Endothelial cell of umbilical vein (primary cell): ENCODE results near the gene PPME1. TPM values are rescaled to one million over a fixed set of nuclear protein-coding genes. Genes with fewer than 3 reads are reported as not detected.

Experiments used
- BruUV-seq: library from RNA; stranded (reverse); fragments of 400-500 nt; replicated peaks from 2 replicates; lab custom pipeline; 2021; lab: Mats Ljungman, UMichigan
- CTCF ChIA-PET: fragments of 300-600, 350-600 bp; sonication (Branson Sonifier 250); formaldehyde crosslinking; loops from one replicate; lab custom pipeline; 2021; ENCODE audit warnings: antibody characterized with exemption, inconsistent platforms; lab: Charles Lee
- POLR2A ChIA-PET: fragments of 300-600, 350-600 bp; sonication (Branson Sonifier 250); formaldehyde crosslinking; loops from one replicate; lab custom pipeline; 2021; ENCODE audit warnings: antibody characterized with exemption, inconsistent platforms; lab: Charles Lee
- DNase-seq: peaks from one replicate; pipeline ENCODE4 v3.0.0-alpha.2; 2011; ENCODE audit warnings: low read depth, low spot score
- FAIRE-seq: peaks from 2 replicates; lab custom pipeline; 2011; peaks lifted over from hg19 to GRCh38; lab: Jason Lieb, UNC
- H2AFZ ChIP-seq: 2 replicates; pipeline ENCODE4 v1.6.0; 2012; ENCODE audit warnings: low read depth, low read length, control low read depth, inconsistent platforms
- H3K27ac ChIP-seq: 2 replicates; pipeline ENCODE4 v1.5.1; 2011; ENCODE audit warnings: low read depth, mild to moderate bottlenecking, control low read depth, low read length, moderate library complexity; ENCODE audit not compliant: insufficient read depth
- H3K27me3 ChIP-seq, 2 experiments: 2 replicates each; pipeline versions ENCODE4 v1.6.0 to v1.6.1; 2011; ENCODE audit warnings: low read length in 2 of 2, mixed read lengths in 1 of 2; ENCODE audit not compliant: control insufficient read depth in 2 of 2, insufficient read depth in 2 of 2
- H3K36me3 ChIP-seq, 2 experiments: 2 replicates in 1 of 2; 3 replicates in 1 of 2; pipeline ENCODE4 v1.5.1; 2011; ENCODE audit warnings: low read length in 2 of 2, mild to moderate bottlenecking in 1 of 2, moderate library complexity in 1 of 2; ENCODE audit not compliant: control insufficient read depth in 2 of 2, insufficient read depth in 2 of 2; ENCODE audit errors: extremely low read depth in 1 of 2
- H3K4me1 ChIP-seq: 3 replicates; pipeline ENCODE4 v1.5.1; 2011; ENCODE audit warnings: mild to moderate bottlenecking, low read length; ENCODE audit not compliant: control insufficient read depth, insufficient read depth; ENCODE audit errors: extremely low read depth
- H3K4me2 ChIP-seq: 2 replicates; pipeline ENCODE4 v1.6.1; 2011; ENCODE audit warnings: low read length, control low read depth, mixed read lengths; ENCODE audit not compliant: insufficient read depth
- H3K4me3 ChIP-seq, 3 experiments: fragments of 200-600 bp in 1 of 3; sonication (generic), shearing (Covaris generic) in 1 of 3; replicated peaks in 1 of 3; 2 replicates each; pipeline ENCODE4 v1.5.1; 2011 to 2016; ENCODE audit warnings: control low read depth in 3 of 3, low read length in 3 of 3, mild to moderate bottlenecking in 2 of 3, inconsistent platforms in 1 of 3, low read depth in 1 of 3, moderate library complexity in 1 of 3; ENCODE audit not compliant: insufficient read depth in 1 of 3
- H3K79me2 ChIP-seq: 2 replicates; pipeline ENCODE4 v1.6.0; 2012; ENCODE audit warnings: low read length, inconsistent platforms; ENCODE audit not compliant: control insufficient read depth, insufficient read depth
- H3K9ac ChIP-seq: replicated peaks from 2 replicates; pipeline ENCODE3; 2011; ENCODE audit warnings: low read length, control low read depth; ENCODE audit not compliant: insufficient read depth; ENCODE audit errors: extremely low read depth
- H3K9me1 ChIP-seq: replicated peaks from 3 replicates; pipeline ENCODE4 v1.6.0; 2011; ENCODE audit warnings: mild to moderate bottlenecking, low read length; ENCODE audit not compliant: control insufficient read depth, insufficient read depth; ENCODE audit errors: extremely low read depth
- H3K9me3 ChIP-seq: replicated peaks from 2 replicates; pipeline ENCODE4 v1.5.1; 2012; ENCODE audit warnings: low read length, inconsistent platforms; ENCODE audit not compliant: control insufficient read depth, insufficient read depth
- H4K20me1 ChIP-seq: replicated peaks from 2 replicates; pipeline ENCODE3; 2011; ENCODE audit warnings: mild to moderate bottlenecking, low read length; ENCODE audit not compliant: control insufficient read depth, insufficient read depth; ENCODE audit errors: extremely low read depth
- CTCF ChIP-seq, 2 donors: IDR thresholded peaks; 1 replicate in 1 of 2; 2 replicates in 1 of 2; pipeline ENCODE4 v1.5.1; 2011; ENCODE audit warnings: low read length in 2 of 2, mild to moderate bottlenecking in 2 of 2, moderate library complexity in 2 of 2, control low read depth in 1 of 2, inconsistent platforms in 1 of 2, low read depth in 1 of 2; ENCODE audit not compliant: insufficient read depth in 1 of 2; ENCODE audit errors: extremely low read depth in 1 of 2
- EZH2 ChIP-seq: IDR thresholded peaks from 2 replicates; pipeline ENCODE4 v1.6.1; 2012; ENCODE audit warnings: borderline replicate concordance, low read depth, mild to moderate bottlenecking, moderate library complexity, low read length, inconsistent platforms; ENCODE audit not compliant: severe bottlenecking
- FOS ChIP-seq: IDR thresholded peaks from 2 replicates; pipeline ENCODE4 v1.6.1; 2011; ENCODE audit warnings: mild to moderate bottlenecking, low read length, moderate library complexity, borderline replicate concordance; ENCODE audit not compliant: insufficient read depth
- GATA2 ChIP-seq: IDR thresholded peaks from 2 replicates; pipeline ENCODE4 v1.7.0; 2011; ENCODE audit warnings: low read depth, mild to moderate bottlenecking, moderate library complexity, mixed read lengths, low read length; ENCODE audit not compliant: insufficient read length, insufficient read depth
- JUN ChIP-seq: IDR thresholded peaks from 2 replicates; pipeline ENCODE4 v1.6.1; 2011; ENCODE audit warnings: borderline replicate concordance, low read depth; ENCODE audit not compliant: insufficient read length, insufficient read depth
- MAX ChIP-seq: IDR thresholded peaks from 2 replicates; pipeline ENCODE4 v1.6.1; 2011; ENCODE audit not compliant: insufficient read depth, insufficient read length
- MYC ChIP-seq: IDR thresholded peaks from one replicate; pipeline ENCODE4 v1.6.1; 2011; ENCODE audit warnings: mild to moderate bottlenecking, low read depth, low read length
- POLR2A ChIP-seq: IDR thresholded peaks from 2 replicates; pipeline ENCODE4 v1.6.1; 2012; ENCODE audit warnings: low read depth, mild to moderate bottlenecking, control low read depth, low read length
- POLR2AphosphoS5 ChIP-seq: IDR thresholded peaks from 2 replicates; pipeline ENCODE4 v1.6.1; 2012; ENCODE audit warnings: low read depth, mild to moderate bottlenecking, control low read depth, low read length, moderate library complexity; ENCODE audit not compliant: insufficient read depth
- dilution Hi-C: fragments of 300-500 bp; cut with MboI; formaldehyde crosslinking; loops from one replicate; pipeline ENCODE4 v1.15.0; 2019; ENCODE audit warnings: low sequenced_read_pairs; ENCODE audit not compliant: extremely low pct_ligation_motif_present
- intact Hi-C: fragments of 100-400 bp; cut with micrococcal nuclease; formaldehyde crosslinking; loops from one replicate; pipeline ENCODE4 v1.10.0; 2022
- polyA plus RNA-seq, 4 experiments: library from polyadenylated mRNA; depleted of rRNA in 3 of 4; stranded (reverse) in 3 of 4; unstranded in 1 of 4; fragments of >200 nt; gene quantifications; 2 replicates each; pipeline versions ENCODE4 v1.2.1 to v1.2.3, GENCODE V29; 2011 to 2012; ENCODE audit warnings: missing spikeins in 1 of 4
- total RNA-seq: library from RNA; stranded (reverse); gene quantifications from 2 replicates; pipeline ENCODE4 v1.2.3, GENCODE V29; 2021

The PPME1 gene
- total and polyA plus RNA-seq, 2 donors (not counting 3 experiments of a cell fraction or from before 2014, with no cell fraction given) = 37.2 to 49.9 TPM

GRCh38 chr11:74226907-74227306 lies 55.8 kb downstream of the PPME1 start:
- no peak for FAIRE-seq

More at GRCh38 chr11:74226907-74227306, 55.8 kb downstream of the PPME1 start:
- POLR2A ChIA-PET = no interaction called here
- Histone ChIP-seq H2AFZ (no peak overlapping the region), H3K9me3 (no peaks in the 10 kb centered on the region), H3K27ac (no peak overlapping the region), H3K4me1 (no peaks in the 10 kb centered on the region), H4K20me1 (no peaks in the 10 kb centered on the region), H3K36me3 (peaks cover 0 to 3% of the 10 kb centered on the region in 2 experiments), H3K79me2 (no peaks in the 10 kb centered on the region), H3K4me3 (no peak overlapping the region), H3K27me3 (no peaks in the 10 kb centered on the region), H3K9ac (no peak overlapping the region), H3K9me1 (no peaks in the 10 kb centered on the region), H3K4me2 (no peak overlapping the region)
- dilution Hi-C loops = no loop called here
- CTCF ChIA-PET = interaction anchor here (1.1 to 1.8 kb wide), 2 partner anchors 9 to 29 kb away, joined by 3 to 5 read pairs; no protein-coding TSS in a partner anchor
- intact Hi-C loops = no loop called here
- no peak for DNase-seq
- TF ChIP-seq FOS (no peak), EZH2 (no peak), JUN (no peak), GATA2 (no peak), MYC (no peak), MAX (no peak), POLR2A (no peak), CTCF (IDR thresholded peaks at IDR 0.05; ENCODE audit: extremely low read depth in 1 of 2, insufficient read depth in 1 of 2, low read depth in 1 of 2, low read length in 2 of 2) (no peak), POLR2AphosphoS5 (no peak)
- no TSS peak for BruUV-seq
